ENCODE results near the gene LRRC74A. TPM values are rescaled to one million over a fixed set of nuclear protein-coding genes. Genes with fewer than 3 reads are reported as not detected.
"Not testable (repeated sequence)": the region's sequence is repeated elsewhere in the genome, so short reads cannot be mapped to it uniquely, and the experiment has no call there.

The LRRC74A gene
- total RNA-seq, 1 donor from 2014 or later: not detected

- H3K27ac Mint-ChIP-seq (ENCODE audit: unreplicated experiment): no peak overlapping the region
- no peaks in the 10 kb centered on the region for H3K27me3 Mint-ChIP-seq (ENCODE audit: unreplicated experiment)
- no peak for DNase-seq (ENCODE audit: extremely low spot score, unreplicated experiment)
- H3K4me1 Mint-ChIP-seq (ENCODE audit: unreplicated experiment): peaks cover 1% of the 10 kb centered on the region
- TF ChIP-seq, protein P1, sequence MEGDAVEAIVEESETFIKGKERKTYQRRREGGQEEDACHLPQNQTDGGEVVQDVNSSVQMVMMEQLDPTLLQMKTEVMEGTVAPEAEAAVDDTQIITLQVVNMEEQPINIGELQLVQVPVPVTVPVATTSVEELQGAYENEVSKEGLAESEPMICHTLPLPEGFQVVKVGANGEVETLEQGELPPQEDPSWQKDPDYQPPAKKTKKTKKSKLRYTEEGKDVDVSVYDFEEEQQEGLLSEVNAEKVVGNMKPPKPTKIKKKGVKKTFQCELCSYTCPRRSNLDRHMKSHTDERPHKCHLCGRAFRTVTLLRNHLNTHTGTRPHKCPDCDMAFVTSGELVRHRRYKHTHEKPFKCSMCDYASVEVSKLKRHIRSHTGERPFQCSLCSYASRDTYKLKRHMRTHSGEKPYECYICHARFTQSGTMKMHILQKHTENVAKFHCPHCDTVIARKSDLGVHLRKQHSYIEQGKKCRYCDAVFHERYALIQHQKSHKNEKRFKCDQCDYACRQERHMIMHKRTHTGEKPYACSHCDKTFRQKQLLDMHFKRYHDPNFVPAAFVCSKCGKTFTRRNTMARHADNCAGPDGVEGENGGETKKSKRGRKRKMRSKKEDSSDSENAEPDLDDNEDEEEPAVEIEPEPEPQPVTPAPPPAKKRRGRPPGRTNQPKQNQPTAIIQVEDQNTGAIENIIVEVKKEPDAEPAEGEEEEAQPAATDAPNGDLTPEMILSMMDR (IDR thresholded peaks at IDR 0.05): no peak
- no peak overlapping the region for H3K4me3 Mint-ChIP-seq (ENCODE audit: unreplicated experiment)
- H3K9me3 Mint-ChIP-seq (ENCODE audit: unreplicated experiment): peaks cover 3% of the 10 kb centered on the region
- H3K36me3 Mint-ChIP-seq (ENCODE audit: unreplicated experiment): no peaks in the 10 kb centered on the region
Measured at GRCh38 chr14:76891391-76891790, 65.2 kb downstream of the LRRC74A start.

GRCh38 chr14:76894308-76894707, 68.1 kb downstream of the LRRC74A start:
- TF ChIP-seq, protein P1 (IDR thresholded peaks at IDR 0.05): no peak
- no peak overlapping the region for H3K27ac Mint-ChIP-seq (ENCODE audit: unreplicated experiment)

GRCh38 chr14:76898006-76898405, 71.8 kb downstream of the LRRC74A start:
- not testable (repeated sequence) for H3K27ac Mint-ChIP-seq (ENCODE audit: unreplicated experiment)

More at GRCh38 chr14:76894308-76894707, 68.1 kb downstream of the LRRC74A start:
- H3K4me3 Mint-ChIP-seq (ENCODE audit: unreplicated experiment): no peak overlapping the region
- H3K9me3 Mint-ChIP-seq (ENCODE audit: unreplicated experiment): peaks cover 3% of the 10 kb centered on the region
- H3K4me1 Mint-ChIP-seq (ENCODE audit: unreplicated experiment): no peaks in the 10 kb centered on the region
- H3K36me3 Mint-ChIP-seq (ENCODE audit: unreplicated experiment): no peaks in the 10 kb centered on the region
- DNase-seq (ENCODE audit: extremely low spot score, unreplicated experiment): no peak
- no peaks in the 10 kb centered on the region for H3K27me3 Mint-ChIP-seq (ENCODE audit: unreplicated experiment)

DNA sequence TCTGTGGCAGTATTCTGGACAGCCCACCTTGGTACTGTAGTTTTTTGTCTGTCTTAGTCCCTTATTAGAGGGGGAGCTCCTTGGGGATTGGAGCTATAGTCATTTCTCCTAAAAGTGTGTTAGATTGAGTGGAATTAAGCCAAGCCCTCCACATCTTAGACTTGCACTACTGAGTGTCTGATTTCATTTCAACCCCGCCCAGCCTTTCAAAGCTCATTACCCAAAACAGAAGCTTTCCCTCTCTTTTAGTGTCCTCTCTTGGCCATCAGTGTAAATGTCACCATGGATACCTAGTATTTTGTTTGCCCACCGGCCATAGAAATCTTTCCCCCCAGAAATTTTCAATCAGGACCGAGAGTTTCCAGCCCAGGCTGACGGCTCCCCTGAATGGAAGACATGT, 74.5 kb downstream of the LRRC74A start:
- no peak for DNase-seq (ENCODE audit: extremely low spot score, unreplicated experiment)
- Mint-ChIP-seq H3K4me3 (ENCODE audit: unreplicated experiment) (no peak overlapping the region), H3K27ac (ENCODE audit: unreplicated experiment) (peak overlapping the region; percentile 97), H3K9me3 (ENCODE audit: unreplicated experiment) (no peaks in the 10 kb centered on the region), H3K27me3 (ENCODE audit: unreplicated experiment) (no peaks in the 10 kb centered on the region), H3K36me3 (ENCODE audit: unreplicated experiment) (no peaks in the 10 kb centered on the region), H3K4me1 (ENCODE audit: unreplicated experiment) (peaks cover 52% of the 10 kb centered on the region)
- TF ChIP-seq, protein P1 (IDR thresholded peaks at IDR 0.05): no peak

More at GRCh38 chr14:76898006-76898405, 71.8 kb downstream of the LRRC74A start:
- not testable (repeated sequence) for H3K9me3 Mint-ChIP-seq (ENCODE audit: unreplicated experiment); H3K4me3 Mint-ChIP-seq (ENCODE audit: unreplicated experiment); H3K36me3 Mint-ChIP-seq (ENCODE audit: unreplicated experiment); DNase-seq (ENCODE audit: extremely low spot score, unreplicated experiment); H3K27me3 Mint-ChIP-seq (ENCODE audit: unreplicated experiment)
- peaks cover 25% of the 10 kb centered on the region for H3K4me1 Mint-ChIP-seq (ENCODE audit: unreplicated experiment)

DNA sequence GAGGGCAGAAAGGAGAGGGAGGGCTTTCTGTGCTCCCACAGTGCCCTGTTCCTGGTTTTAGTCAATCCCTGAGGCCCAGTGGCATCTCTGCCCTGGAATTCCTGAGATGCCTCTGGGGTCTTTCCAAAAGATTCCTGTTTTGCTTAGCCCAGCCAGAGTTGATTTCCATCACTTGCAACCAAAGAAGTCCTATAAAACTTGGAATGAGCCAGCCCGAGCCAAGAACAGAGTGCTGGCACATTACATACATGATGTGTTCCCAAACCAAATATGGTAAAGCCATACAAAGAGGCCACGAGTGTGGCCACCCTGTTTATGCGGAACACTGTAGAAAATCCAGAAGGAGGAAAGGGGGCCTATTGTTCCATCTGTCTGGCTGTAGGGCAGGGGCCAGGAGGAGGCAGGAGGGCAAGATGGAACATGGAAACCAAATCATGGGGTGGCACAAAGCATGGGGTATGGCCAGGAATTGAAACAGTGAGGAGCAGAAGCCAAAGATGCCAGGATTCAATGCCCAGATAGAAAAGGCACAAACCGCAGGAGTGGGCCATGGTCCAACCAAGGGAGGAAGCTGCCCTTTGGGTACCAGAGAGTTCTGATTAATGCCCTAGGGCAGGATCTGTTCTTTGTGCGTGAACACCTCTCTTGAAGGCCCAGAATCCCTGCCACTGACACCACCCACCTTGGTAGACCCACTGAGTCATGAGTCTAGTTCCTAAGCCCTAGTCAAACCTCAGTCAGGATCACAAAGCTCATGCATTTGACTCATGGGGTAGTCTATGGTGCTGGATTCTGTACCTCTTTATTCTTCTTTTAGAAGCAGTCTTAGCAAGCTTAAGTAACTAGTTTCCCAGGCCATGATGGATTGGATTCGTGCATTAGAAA, 75.2 kb downstream of the LRRC74A start:
- DNase-seq (ENCODE audit: extremely low spot score, unreplicated experiment): no peak
- Mint-ChIP-seq H3K27ac (ENCODE audit: unreplicated experiment) (peak overlapping the region; percentile 97), H3K27me3 (ENCODE audit: unreplicated experiment) (no peaks in the 10 kb centered on the region), H3K36me3 (ENCODE audit: unreplicated experiment) (no peaks in the 10 kb centered on the region), H3K4me1 (ENCODE audit: unreplicated experiment) (peaks cover 54% of the 10 kb centered on the region), H3K4me3 (ENCODE audit: unreplicated experiment) (no peak overlapping the region), H3K9me3 (ENCODE audit: unreplicated experiment) (no peaks in the 10 kb centered on the region)
- TF ChIP-seq, protein P1 (IDR thresholded peaks at IDR 0.05): no peak

Data from osteocyte (in vitro differentiated cells).